Endometrium (tissue), 2 donors: ENCODE measurements around the gene SORBS2.
"Not testable (repeated sequence)": the region's sequence is repeated elsewhere in the genome, so short reads cannot be mapped to it uniquely, and the experiment has no call there.

Source experiments
- FAIRE-seq: peaks from 2 replicates; lab custom pipeline; 2012; peaks lifted over from hg19 to GRCh38; lab: Jason Lieb, UNC
- donor health status: control.
- donor health status: control.

SORBS2 gene

GRCh38 chr4:185811509-185812364 is at the start of gene SORBS2:
TSS of gene SORBS2 (minus strand) at chr4:185812194. CDS start at chr4:185690571, 121,623 bp downstream.
- no peak for FAIRE-seq

- FAIRE-seq: peak; percentile 53
Measured at GRCh38 chr4:185859111-185859510, 47.1 kb upstream of the SORBS2 start.

GRCh38 chr4:185857561-185857960 is 45.6 kb upstream of the SORBS2 start:
- not testable (repeated sequence) for FAIRE-seq

GRCh38 chr4:185853841-185854240 is 41.8 kb upstream of the SORBS2 start:
- FAIRE-seq: no peak

GRCh38 chr4:185852961-185853360 is 41.0 kb upstream of the SORBS2 start:
- FAIRE-seq: no peak

- no peak for FAIRE-seq
Measured at GRCh38 chr4:185849664-185850550, 37.9 kb upstream of the SORBS2 start.

GRCh38 chr4:185847352-185848097 is 35.5 kb upstream of the SORBS2 start:
- no peak for FAIRE-seq

GRCh38 chr4:185846505-185847150 is 34.6 kb upstream of the SORBS2 start:
- FAIRE-seq: no peak

- no peak for FAIRE-seq
Measured at GRCh38 chr4:185845966-185846365, 34.0 kb upstream of the SORBS2 start.

- no peak for FAIRE-seq
Measured at GRCh38 chr4:185841451-185841850, 29.5 kb upstream of the SORBS2 start.

GRCh38 chr4:185840953-185841352 is 29.0 kb upstream of the SORBS2 start:
- no peak for FAIRE-seq

- no peak for FAIRE-seq
Measured at GRCh38 chr4:185840201-185840600, 28.2 kb upstream of the SORBS2 start.

- FAIRE-seq: no peak
Measured at GRCh38 chr4:185839770-185840169, 27.8 kb upstream of the SORBS2 start.

GRCh38 chr4:185839194-185839712 is 27.3 kb upstream of the SORBS2 start:
- FAIRE-seq: peak; percentile 70

GRCh38 chr4:185838514-185839193 is 26.7 kb upstream of the SORBS2 start:
- FAIRE-seq: no peak

- FAIRE-seq: no peak
Measured at GRCh38 chr4:185838104-185838452, 26.1 kb upstream of the SORBS2 start.

GRCh38 chr4:185837415-185838103 is 25.6 kb upstream of the SORBS2 start:
- FAIRE-seq: no peak

- no peak for FAIRE-seq
Measured at GRCh38 chr4:185836241-185837084, 24.5 kb upstream of the SORBS2 start.

GRCh38 chr4:185835814-185836213 is 23.8 kb upstream of the SORBS2 start:
- no peak for FAIRE-seq
